ENCODE measurements around the gene PFAS.

The PFAS gene

DNA sequence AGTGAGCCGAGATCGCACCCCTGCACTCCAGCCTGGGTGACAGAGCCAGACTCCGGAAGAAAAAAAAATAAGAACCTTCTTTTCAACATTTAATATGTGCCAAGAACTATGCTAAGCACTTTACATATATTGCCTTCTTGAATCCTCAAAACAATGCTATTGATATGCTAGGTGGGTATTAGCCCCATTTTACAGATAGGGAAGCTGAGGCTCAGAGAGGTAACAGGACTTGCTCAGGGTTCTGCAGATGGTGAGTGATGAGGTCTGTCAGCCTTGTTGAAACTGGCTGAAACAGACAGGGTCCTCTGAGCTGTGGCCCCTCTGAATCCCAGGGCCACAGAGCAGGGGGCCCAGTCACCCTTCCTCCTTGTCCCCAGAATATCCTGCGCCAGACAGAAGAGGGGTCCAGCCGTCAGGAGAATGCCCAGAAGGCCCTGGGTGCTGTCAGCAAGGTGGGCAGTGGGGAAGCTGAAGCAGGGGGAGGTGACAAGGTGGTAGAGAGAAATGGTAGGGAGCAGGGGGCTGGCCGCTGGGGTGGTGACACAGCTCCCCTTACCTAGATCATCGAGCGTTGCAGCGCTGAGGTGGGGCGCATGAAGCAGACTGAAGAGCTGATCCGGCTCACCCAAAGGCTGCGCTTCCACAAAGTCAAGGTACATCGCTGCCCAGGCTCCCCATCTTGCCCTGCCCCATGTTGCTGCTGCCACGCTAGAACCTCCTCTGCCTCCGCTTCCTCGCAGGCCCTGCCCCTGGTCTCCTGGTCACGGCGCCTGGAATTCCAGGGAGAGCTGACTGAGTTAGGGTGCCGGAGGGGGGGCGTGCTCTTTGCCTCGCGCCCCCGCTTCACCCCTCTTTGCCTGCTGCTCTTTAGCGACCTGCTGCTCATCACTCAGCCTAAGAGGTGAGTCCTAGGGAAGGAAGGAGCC is 69.2 kb downstream of the PFAS start:
- Histone ChIP-seq H3K9me3 (ENCODE audit: low read depth, low read length) (no peaks in the 10 kb centered on the region), H3K4me3 (no peak overlapping the region), H3K9ac (ENCODE audit: insufficient read length) (no peak overlapping the region), H3K27ac (no peak overlapping the region), H3K36me3 (ENCODE audit: insufficient read depth, low read length) (no peaks in the 10 kb centered on the region)
- no peak for TF ChIP-seq FOXP2 (optimal IDR thresholded peaks at IDR 0.05; ENCODE audit: control extremely low read depth, extremely low read length, insufficient read depth)
- TF ChIP-seq EZH2 (IDR thresholded peaks at IDR 0.05), result no peak
- no peak for TF ChIP-seq POLR2AphosphoS5 (IDR thresholded peaks at IDR 0.05; ENCODE audit: borderline replicate concordance, low read depth, low read length)
- no peak for DNase-seq (ENCODE audit: low read depth, low spot score)

Data from SK-N-MC (cell line).